PC-9 (cell line): ENCODE results near the gene NCOA3.

Experiments
- CTCF ChIP-seq: fragments of 200-600 bp; sonication (generic); conservative IDR thresholded peaks from 2 replicates; pipeline ENCODE4 v1.6.1; 2017; ENCODE audit warnings: mixed run types, antibody characterized with exemption, mild to moderate bottlenecking, moderate library complexity
- EZH2 ChIP-seq: fragments of 200-600 bp; sonication (generic); IDR thresholded peaks from 2 replicates; pipeline ENCODE4 v1.8.0; 2017; ENCODE audit warnings: antibody characterized with exemption, low read depth

GRCh38 chr20:47611785-47612184 lies 110.1 kb downstream of the NCOA3 start:
- TF ChIP-seq EZH2 (no peak), CTCF (no peak)
